LHCN-M2 (cell line): ENCODE results near the gene H6PD. TPM values are rescaled to one million over a fixed set of nuclear protein-coding genes. Genes with fewer than 3 reads are reported as not detected.

ENCODE experiments used
- DNase-seq: peaks from one replicate; pipeline ENCODE4 v3.0.0-alpha.2; 2012; ENCODE audit warnings: low read depth
- total RNA-seq: library from RNA; depleted of rRNA; stranded (reverse); fragments of >200 nt; gene quantifications from 2 replicates; pipeline ENCODE4 v1.2.3, GENCODE V29; 2014

Gene H6PD
- total RNA-seq, 1 experiment from 2014 or later = 42.2 TPM

DNA sequence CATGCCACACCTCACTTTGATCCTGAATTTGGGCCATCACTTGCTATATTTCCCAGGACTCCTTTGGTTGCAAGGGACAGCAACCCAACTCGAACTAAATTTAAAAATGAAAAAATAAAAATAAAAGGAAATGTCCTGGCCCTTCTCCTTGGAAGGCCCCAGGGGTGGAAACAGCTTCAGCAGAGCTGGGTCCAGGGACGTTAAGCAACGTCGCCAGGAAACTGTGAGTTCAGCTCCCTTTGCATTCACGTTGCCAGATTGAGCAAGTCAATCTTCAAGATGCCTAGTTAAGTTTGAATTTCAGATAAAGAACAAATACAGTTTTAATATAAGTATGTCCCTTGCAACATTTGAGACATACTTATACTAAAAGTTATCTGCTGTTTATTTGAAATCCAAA, 43.5 kb downstream of the H6PD start:
- DNase-seq = no peak

DNA sequence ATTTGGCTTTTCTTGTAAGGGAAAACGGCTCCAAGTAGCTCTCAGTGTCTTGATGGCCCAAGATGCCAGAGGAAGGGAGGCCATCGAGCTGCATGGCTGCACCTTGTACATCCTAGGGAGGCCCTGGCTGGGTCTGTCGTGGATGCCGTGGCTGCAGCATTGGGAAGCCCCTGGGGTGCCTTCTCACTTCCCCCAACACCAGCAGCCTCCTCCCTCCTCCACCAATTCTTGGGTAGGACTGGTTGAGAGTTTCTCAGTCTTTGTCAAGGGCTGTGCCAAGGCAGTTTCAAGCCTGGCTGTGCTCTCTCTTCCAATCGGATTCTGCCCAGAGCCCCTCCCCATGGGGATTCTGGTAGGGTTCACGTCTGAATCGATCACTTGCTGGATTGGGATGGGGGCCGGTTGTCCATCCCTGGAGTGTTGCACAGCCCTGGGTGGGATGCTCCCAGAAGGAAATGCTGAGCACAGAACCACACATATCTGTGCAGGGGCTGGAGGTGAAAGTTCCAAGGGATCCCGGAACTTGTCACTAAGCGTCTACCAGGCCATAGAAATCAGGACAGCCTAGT, 44.1 kb downstream of the H6PD start:
- DNase-seq = no peak

DNA sequence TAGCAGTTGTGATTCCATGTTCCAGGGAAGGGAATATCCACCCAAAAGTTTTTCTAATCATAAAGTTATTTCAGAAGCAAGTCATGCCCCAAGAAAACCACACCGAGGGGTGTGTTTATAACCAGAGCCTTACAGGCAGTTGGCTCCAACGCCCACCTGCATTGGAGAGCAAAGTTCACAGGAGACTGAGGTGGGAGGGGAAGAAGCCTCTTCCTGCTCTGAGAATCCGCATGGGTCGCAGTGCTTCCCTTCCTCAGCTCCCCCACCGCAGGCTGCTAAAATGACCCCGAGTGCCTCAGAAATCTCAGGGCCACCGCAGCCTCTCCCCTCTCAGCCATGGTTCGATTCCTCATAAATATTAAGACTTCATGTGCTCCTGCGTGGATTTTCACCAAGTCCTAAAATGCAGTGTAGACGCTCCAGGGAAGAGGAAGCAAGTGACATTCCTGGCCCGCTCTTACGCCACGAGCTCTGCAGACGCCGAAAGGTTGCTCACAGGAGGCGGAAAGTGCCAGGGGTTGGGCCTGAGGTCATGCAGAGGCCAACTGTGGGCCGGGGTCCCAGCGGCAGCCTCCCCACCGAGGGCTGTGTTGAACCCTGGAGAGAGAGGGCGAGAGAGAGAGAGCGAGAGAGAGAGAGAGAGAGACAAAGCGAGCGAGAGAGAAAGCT, 44.7 kb downstream of the H6PD start:
- no peak for DNase-seq

DNA sequence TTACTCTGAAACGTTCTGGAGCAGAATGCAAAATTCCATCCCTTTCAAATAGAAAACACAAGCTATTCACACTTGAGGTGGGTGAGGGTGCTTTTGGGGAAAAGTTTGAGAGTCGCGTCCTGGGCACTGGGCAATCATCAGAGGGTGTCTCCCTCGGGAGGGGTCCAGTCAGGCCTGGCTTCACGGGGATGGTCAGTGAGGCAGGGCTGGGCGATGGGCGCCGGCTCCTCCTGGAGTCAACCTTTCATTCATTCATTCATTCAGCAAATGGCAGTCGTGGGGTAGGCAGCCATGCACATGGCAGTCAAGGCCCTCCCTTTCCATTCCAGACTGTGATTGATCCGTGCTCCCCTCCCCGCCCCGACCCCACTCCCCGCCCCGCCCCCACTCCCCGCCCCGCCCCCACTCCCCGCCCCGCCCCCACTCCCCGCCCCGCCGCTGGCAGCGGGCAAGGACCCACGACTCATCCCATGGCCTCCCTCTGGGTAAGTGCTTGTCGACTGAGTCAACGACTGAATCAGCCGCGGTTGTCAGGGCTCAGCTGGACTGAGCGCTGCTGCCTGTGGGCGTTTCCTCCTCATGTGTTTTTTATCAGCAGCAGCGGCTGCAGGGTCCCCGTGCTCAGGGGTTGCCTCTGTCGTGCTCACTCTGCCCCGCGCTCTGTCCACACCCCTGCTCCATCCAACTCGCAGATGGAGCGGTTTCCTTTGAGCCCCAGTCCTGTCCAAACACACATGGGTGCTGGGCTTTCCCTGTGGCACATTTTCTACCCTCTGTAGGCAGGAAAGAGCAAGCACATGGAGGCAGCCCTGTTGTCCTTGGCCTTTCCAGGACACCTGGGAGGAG, 45.7 kb downstream of the H6PD start:
- DNase-seq = peak; percentile 94

DNA sequence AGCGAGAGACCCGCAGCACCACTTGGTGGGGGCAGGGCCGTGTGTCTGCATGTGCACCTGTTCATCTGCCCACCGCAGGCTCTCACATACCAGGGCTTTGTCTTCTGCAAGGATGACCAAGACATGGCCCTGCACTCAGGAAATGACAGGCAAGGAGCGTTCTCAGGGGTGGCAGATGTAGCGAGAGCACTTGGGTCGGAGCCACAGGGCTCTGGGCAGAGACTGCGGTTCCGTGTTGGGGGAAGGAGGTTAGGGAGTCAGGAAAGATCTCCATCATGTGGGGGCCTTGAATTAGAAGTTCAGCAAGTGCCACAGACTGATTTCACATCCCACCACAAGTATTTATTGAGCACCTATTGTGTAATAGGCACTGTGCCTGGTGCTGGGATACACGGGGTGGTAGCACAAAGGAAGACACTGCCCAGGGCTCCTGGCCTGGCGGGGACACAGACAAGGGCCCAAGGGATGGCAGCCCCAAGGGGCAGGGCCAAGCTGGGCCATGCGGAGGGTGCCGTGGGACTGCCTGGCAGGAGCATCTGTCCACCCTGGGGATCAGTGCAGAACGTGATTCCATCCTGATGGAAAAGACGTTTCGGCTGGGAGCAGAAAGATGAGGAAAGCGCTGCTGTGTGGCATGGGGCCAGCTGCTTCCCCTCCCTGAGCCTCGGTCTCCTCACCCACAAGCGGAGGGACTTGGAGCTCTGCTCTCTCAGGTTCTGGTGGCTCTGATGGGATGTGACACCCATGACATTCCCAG, 46.7 kb downstream of the H6PD start:
- peak; percentile 64 for DNase-seq

DNA sequence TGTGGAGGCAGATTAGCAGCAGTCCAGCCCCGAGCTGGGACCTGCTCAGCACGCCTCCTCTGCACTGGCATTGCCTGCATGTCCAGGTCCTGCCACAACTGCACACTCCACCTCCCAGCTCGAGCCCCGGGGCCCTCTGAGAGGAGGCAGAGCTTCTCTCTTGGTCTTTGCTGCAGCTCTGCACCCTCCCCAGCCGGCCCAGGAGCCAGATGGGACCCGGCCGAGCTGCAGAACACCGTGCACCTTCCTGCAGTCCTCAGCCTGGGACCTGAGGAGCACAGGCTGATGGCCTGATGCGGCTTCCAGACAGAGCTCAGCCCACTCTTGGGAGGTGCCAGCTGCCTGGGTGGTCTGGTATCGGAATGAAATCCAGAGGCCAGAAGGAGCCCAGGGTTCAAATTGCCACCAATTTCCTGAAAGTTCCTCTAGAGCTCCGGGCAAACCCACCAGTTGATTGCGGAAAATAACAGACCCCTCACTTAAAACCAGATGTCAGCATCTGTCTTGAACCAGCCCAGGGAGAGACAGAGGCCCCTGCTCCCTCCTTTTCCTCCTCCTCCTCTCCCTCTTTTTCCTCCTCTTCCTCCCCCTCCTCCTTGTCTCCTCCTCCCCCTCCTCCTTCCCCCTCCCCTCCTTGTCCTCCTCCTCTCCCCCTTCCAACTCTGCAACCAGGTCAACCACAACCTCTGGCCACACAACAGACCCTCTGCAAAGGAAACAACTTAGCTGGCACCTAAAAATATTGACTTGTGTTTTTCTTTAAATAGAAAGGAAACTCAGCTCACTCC, 47.5 kb downstream of the H6PD start:
- DNase-seq = no peak

DNA sequence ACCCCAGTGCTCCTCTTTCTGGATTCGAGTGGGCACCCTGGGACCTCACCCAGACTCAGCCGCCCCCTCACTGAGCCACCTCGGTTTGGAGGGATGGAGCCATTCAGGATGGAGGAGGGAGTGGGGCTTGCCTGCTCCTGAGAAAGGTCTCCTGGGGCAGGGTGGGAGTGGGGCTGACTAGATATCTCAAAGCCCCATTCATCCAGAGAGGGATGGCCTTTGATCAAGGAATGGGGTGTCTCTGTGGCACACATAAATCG, 48.1 kb downstream of the H6PD start:
- no peak for DNase-seq

DNA sequence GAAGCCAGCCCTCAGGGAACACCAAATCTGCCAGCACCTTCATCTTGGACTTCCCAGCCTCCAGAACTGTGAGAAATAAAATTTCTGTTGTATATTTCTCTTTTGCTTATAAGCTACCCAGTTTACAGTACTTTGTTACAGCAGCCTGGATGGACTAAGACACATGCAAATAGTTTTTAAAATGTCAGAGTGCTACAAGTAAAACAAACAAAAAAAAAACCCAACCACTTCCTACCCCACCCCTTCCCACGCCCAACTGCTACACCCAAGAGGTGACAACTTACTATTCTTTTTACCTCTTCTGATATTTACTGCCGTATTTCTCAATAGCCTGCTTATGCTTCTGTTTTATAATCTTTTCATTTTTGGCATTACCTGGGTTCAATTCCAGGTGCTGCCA, 49.5 kb downstream of the H6PD start:
- DNase-seq = no peak

DNA sequence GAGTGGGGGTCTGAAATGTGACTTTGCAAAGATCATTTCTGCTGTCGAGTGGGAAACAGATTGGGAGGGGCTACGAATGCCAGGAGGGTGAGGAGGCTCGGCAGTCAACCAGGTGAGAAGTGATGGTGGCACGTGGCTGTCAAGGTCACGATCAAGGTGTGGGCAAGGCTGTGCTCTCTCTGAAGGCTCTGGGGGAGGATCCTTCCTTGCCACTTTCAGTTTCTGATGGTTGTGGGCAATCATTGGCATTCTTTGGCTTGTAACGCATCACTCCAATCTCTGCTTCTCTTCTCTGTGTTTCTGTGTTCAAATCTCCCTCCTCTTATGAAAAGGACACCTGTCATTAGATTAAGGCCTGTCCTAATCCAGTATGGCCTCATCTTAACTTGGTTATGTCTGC, 52.0 kb downstream of the H6PD start:
- DNase-seq = no peak

DNA sequence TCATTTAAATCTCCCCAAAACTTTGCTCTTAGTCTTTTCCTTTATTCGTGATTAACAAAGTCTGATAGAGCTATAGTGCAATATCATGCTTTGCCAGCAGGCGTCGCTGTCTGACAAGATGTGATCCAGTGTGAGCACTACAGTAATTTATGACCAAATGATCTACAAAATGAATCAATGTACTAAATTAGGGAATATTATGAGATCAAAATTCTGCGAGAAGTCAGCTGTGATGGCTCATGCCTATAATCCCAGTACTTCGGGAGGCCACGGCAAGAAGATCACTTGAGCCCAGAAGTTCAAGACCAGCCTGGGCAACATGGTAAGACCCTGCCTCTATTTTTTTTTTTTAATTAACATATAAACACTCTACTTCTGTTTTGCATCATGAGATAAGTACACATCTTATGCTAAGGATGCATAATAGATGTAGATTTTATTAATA, 54.5 kb downstream of the H6PD start:
- DNase-seq = peak; percentile 78

DNA sequence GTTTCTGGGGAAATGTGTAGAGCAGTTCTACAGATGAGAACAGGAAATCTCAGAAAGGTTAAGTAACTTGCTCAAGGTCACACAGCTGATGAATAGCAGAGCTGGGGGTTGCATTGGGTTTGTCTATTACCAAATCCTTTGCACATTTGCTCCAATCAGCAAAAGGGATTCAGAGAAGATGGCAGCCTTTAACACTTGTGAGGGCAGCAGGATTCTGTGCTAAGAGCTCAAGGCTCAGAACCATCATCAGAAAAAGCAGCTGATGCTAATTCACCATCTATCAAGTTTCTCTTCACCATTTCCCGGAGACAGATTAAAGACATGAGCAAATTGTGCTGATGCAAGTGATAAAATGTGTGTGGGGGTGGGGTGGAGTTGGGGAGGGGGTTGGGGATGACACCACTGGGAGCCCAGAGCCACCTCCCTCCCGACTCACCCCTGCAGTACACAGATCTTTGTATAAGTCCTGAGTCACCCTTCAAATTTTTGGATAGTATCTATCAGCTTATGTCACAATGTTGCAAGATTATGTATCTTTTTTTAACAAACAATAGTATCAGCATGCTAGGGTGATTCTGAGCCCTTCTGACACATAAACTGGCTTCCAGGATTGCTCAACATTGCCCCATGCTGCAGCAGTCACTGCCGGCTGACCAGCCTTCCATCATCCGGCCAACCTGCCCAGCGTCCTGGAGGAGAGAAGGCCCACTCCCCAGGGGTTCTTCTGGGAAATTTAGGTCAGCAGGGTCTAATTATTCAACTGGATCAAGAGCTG, 55.3 kb downstream of the H6PD start:
- DNase-seq = peak; percentile 84

DNA sequence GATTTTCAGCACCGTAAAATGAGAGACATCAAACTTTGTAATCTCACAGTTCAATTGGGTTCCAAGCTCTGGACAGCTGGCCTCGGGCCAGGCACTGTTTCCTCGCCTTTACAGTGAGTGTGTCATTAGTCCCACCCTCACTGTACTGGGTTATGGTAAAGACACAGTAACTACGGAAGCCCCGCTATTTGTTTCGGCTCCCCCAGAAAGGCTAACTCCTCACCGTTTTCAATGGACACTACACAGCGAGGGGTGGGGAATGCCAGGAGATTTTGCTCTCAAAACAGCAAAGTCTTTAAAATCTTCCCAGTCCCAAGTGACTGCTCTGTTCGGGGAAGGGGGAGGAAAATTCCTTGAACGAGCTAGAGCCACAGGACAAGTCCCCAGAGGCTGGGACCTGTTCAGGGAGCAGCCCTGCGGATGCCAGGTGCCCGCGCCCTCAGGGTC, 57.4 kb downstream of the H6PD start:
- DNase-seq = no peak

DNA sequence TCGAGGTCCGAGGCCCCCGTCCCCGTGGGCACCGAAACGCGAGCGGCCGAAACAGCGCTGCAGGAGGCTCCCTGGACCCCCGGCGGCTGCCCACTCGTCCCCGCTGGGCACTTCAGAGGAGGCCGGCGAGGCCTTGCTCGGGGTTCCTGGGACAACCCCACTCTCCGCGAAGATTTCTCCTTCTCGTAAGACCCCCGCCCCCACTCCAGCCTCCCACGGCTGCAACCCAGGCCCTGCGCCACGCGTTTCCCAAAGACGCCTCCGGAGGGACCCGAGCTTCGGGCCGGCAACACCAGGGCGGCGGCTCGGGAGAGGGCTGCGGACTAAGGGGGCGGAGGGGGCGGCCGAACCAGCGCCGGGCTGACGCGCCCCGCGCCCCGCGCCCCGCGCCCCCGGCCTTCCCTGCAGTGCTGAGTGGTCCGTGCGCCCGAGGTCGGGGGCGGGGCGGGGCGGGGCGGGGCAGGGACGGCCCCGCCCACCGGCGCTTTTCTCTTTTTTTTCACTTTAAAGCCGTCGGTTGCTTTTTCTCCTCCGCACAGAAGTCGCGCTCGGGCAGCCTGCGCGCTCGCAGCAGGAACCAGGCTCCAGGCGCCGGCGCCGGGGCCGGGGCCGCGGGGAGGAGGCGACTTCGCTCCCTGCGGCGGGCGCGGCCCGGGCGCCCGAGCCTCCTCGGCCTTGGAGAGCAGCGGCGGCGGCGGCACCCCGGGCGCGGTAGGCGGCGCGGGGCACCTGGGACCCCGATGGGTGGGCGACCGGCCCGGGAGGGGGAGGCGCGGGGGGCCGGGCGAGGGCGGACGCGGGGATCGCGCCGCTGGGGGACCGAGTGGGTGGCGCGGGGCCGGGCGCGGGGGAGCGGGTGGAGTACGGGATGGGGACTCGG, 58.0 kb downstream of the H6PD start, which contains the start of gene SPSB1:
TSS of gene SPSB1 (plus strand) at position 534 of the 880 bp plus-strand sequence. CDS start 62,998 bp downstream, outside the sequence.
- DNase-seq = peak; percentile 79

DNA sequence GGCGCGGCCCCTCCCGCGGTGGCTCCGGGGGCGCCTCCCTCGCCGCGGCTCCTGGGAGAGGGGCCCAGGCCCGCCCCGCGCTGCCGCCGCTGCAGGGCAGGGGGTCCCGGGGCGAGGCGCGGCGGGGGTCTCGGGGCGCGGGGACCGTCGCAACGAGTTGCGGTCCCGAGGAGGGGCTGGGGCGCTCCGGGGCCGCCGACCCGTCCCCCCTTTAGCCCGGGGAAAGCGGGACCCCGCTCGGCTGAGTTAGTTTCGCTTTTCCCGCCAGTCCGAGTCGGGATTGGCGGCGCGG, 58.6 kb downstream of the H6PD start:
- DNase-seq = no peak

DNA sequence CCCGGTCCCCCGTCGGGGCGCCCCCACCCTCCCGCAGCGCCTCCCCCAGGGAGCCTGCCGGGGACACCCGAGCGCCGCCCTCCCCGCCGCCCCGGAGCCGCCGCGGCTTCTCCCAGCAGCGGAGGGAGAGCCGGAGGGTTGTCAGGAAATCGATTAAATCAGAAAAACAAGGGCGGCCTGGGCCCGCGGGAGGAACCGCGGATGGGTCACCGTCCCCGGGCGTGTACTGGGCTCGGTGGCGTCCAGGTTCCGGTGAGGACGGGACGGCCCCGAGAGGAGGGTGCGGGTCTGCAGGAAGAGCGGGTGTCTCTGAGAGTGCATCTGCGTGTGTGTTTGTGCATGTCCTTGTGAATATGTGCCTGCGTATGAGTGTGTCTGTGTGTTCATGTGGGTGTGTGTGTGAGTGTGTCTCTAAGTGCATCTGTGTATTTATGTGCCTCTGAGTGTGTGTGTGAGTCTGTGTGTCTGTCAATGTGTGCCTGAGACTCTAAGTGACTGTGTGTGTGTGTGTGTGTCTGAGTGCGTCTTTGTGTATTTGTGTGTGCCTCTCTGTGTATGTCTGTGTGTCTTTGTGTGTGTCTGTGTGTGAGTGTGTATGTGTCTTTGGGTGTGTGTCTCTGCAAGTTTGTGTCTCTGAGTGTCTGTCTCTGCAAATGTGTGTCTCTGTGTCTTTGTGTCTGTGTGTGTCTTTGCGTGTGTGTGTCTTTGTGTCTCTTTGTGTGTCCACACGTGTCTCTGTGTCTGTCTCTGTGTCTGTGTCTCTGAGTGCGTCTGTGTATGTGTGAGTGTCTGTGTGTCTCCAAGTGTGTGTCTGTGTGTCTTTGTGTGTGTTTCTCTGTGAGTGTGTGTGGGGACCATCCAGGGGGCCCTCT, 59.2 kb downstream of the H6PD start:
- no peak for DNase-seq

DNA sequence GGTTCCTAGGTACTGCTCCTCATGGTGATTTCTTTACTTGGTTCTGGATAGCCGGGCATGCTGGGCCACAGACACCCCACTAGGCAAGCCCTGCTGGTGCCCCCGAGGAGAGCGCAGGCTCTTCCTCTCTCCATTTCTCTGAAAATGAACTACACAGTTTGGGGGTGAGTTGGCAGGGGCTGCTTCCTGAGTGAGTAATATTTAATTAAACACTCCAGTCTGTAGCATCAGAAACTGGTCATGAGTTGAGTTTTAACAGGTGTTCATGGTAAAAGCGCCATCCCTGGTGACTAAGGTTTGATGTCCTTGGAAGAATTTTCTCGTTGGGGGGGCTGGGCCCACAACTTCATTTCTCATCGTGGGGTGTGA, 59.8 kb downstream of the H6PD start:
- peak; percentile 95 for DNase-seq

DNA sequence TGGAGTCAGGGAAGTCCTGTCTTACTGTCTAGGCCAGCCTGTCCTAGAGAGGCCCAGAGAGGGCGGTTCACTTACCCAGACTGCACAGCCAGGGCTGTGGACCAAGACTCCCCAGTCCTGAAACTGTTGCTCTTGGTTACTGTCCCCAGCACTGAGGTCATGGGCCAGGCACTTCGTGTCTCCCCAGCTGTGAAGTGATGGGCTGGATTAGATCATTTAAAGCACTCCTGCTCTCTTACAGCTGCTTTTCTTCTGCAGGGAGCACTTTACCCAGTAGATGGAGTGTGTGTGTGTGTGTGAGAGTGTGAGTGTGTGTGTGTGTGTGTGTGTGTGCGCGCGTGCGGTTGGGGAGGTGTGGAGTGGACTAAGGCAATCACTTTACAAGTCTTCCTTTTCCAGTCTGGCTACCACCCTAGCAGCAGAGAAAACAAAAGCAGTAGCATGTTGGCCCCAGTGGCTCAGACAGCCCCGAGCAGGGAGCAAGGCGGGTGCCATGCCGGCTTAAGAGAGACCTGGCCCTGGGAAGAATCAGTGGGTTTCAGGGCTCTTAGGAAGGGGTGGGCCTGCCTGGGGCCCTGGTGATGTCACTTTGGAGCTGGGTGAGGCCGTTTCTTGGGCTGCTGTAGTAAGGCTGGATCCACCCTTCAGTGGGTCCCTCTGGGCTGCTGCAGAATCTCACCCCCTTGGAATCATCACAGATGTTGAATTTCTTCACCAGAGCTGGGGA, 60.5 kb downstream of the H6PD start:
- peak; percentile 83 for DNase-seq

DNA sequence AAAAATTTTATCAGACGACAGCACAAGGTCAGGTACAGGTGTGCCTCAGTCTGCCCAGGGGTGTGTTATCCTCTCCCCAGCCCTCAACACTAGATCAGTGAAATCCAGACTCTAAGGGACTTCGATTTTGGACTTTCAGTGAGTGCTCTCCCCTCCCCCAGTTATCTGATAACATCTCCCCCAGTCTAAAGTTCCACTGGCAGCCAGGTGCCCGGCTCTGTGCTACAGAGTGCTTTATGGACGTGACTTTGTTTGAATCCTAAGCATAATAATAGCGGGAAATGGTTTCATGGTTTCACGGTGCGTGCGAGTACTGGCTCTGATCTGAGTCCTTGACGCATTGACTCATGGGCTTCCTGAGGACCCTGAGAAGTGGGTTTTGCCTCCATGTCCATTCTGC, 61.3 kb downstream of the H6PD start:
- DNase-seq = no peak
